VCaP (cell line): ENCODE data around the gene ZNF124.
"Not testable (repeated sequence)": the region's sequence is repeated elsewhere in the genome, so short reads cannot be mapped to it uniquely, and the experiment has no call there.

Experiments used
- H3K27ac ChIP-seq: fragments of 450-650 bp; 2 replicates; pipeline ENCODE4 v1.5.1; 2017
- CTCF ChIP-seq: fragments of 450-650 bp; conservative IDR thresholded peaks from 2 replicates; pipeline ENCODE4 v1.5.1; 2017; ENCODE audit warnings: mild to moderate bottlenecking, moderate library complexity

The ZNF124 gene

GRCh38 chr1:247121382-247121781 lies 50.4 kb downstream of the ZNF124 start:
- no peak overlapping the region for H3K27ac ChIP-seq
- TF ChIP-seq CTCF = no peak

DNA sequence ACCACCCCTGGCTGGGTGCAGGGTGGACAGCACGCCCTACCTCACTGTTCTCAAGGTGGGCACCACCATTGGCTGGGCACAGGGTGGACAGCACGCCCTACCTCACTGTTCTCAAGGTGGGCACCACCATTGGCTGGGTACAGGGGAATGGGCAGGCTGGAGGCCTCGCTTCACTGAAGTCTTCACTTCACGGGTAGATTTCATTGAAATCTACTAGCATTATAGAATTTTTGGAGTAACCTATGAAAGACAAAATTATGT lies 51.5 kb downstream of the ZNF124 start:
- not testable (repeated sequence) for H3K27ac ChIP-seq

- TF ChIP-seq CTCF = no peak
Measured at GRCh38 chr1:247119600-247120407, 52.0 kb downstream of the ZNF124 start.

GRCh38 chr1:247118946-247119446 lies 52.8 kb downstream of the ZNF124 start:
- no peak for TF ChIP-seq CTCF
- H3K27ac ChIP-seq = no peak overlapping the region

More at GRCh38 chr1:247119600-247120407, 52.0 kb downstream of the ZNF124 start:
- no peak overlapping the region for H3K27ac ChIP-seq

DNA sequence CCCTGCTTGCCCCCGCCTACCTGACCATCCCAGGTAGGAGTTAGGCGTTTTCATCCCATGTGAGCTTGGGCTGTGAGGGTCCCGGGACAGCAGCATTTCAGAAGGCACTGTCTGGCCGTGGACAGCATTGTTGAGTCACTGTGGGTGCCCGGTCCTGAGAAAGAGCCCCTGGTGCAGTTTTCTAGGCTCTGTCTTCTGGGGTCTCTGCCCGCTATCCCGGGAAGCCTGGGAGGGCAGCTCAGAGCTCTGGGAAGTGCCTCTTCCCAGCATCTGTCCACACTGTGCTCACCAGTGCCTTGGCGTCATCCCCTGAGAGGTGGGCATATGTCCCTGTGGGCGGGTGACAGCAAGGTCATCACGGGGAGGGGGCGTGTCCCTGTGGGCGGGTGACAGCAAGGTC lies 56.3 kb downstream of the ZNF124 start:
- H3K27ac ChIP-seq = no peak overlapping the region
- no peak for TF ChIP-seq CTCF

DNA sequence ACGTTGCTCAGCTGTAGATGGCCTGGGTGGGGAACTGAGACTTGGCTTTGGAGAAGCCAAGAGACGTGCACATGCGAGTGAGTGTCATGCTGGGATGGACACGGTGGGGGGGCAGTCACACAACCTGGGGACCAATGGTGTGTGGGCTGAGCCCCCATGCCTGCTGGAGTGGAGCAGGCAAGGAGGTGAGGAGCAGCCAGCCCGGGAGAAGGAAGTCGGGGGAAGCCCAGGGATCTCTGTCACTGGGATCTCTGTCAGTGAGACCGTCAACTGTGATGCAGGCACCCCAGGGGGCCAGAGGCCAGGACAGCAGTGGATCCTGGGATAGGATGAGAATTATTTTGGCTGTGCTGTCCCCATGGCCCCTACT lies 56.7 kb downstream of the ZNF124 start:
- no peak overlapping the region for H3K27ac ChIP-seq
- no peak for TF ChIP-seq CTCF

DNA sequence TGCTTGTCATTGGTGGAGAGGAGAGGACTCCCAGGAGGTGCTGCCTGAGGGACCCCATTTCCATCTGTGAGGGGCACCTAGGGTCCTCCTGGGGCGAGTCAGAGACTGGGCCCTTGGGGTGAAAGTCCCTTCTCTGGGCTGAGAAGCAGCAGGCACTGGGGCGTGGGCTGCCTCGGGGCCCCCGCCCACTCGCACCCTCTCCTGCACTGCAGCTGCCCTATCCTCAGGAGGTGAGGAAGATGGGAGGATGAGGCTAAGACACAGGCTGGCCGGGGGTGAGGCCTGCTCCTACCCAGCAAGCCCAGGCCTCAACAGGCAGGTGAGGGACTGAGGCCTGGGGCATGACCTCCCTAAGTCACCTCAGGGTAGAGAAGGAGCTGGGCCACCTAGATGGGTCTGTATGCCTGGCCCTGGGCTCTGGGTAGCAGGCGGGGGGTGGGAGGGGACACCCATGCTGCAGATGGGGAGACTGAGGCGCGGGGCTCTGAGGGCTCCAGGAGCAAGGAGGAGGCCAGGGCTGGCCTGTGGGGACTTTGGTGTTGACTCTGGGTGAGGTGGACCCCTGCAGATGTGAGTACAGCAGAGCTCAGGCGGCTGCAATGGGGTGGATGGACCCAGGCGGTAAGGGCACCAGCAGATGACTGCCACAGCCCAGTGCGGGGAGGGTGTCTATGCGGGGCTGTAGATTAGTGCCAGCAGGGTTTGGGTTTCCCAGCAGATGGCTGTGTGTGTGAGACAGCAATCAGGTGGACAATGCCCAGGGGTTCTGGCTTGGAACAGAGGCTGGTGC lies 57.3 kb downstream of the ZNF124 start:
- no peak overlapping the region for H3K27ac ChIP-seq
- no peak for TF ChIP-seq CTCF
